Stimulated activated CD4-positive, alpha-beta T cell treated with anti-CD3 and anti-CD28 coated beads, Interleukin-1b, Interleukin-23, amount 100 ng/mL, for 48 hours (primary cell): Measurements from ENCODE around the gene C14orf39.

Experiments
- DNase-seq: peaks from one replicate; pipeline ENCODE4 v3.0.0-alpha.2; 2020

C14orf39 gene

DNA sequence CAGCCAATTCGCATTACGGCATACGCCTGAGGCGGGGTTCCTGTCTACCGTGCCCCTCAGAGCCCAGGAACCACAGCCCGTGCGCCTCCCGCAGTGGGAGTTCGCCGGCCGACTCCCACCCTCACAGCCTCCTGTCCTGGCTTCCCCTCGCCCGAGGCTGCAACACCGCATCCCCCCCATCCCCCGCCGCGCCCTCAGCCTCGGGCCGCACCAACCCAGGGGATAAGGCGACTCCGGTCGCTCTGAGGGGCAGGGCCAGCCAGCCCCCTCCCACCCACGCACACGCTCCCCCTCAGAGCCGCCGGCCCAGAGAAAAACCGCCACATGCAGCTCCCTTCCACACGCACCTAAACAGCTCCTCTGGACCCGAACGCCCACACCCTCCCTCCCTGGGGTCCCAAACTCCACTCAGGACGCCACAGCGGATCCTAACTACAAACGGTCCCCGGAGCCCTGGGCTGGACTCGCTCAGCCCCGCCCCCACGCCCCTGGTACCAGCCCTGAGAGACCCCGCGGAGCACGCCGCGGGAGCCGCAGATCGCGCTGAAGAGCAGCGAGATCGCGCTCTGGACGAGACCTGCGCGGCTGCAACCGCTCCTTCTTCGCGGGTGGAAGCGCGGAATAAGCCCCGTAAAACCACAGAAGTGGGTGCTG is at the start of gene C14orf39:
Gene C14orf39 (minus strand): TSS at position 466 of the 654 bp plus-strand sequence. CDS start 985 bp downstream, outside the sequence.
- DNase-seq = peak; percentile 41

DNA sequence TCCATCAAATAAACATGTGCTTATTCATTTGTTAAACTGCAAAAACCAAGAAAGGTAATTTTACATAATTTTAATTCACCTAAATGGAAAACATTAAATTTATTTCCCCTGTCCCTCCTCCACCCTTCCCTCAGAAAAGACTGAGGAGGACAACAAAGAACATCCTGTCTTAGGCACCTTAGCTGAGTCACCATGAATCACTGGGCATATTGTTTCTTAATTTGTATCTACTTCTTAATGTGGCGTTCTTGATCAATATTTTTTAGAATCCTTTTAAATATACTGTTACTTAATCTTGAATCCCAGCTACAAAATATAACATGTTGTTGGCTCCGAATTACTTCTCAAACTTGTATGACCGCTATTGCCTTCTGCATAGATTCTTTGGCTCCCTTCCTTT is 46.6 kb upstream of the C14orf39 start:
- DNase-seq = no peak

DNA sequence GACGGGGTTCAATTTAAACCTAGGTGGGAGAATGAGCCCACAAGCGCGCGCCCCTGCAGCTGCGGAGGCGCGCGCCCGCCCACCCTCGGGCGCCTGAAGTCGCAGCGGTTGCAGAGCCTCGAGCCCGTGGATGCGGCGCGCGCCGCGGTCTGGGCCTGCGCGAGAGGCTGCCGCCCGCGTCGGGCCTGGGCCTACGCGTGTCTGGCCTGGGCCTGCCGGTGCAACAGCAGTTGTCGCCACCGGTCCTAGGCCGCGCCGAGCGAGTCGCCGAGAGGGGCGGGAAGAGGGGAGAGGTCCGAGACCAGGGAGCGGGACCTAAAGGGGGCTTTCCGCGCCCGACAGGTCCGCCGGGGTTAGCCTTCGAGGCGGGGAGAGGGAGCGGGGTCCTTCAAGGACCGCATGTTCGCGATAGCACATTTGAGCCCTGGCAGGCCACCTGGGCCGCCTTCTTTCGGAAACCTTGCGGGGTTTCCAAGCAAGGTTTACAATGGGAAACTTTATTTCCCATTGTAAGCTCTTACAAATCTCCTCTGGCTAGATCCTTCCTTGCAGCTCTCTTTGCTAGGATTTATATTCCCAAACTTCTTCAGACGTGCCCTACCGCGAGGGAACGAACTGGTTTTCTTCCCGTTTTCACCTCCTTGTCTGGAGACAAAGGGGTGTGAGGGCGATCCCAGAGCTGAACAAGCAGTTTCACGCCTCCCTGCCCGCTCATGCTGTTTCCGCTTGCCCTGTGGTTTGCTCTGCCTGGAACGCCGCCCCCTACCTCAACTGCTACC is 29.8 kb upstream of the C14orf39 start:
- DNase-seq = no peak

GRCh38 chr14:60514741-60515491 is 29.1 kb upstream of the C14orf39 start:
- DNase-seq = peak; percentile 11

DNA sequence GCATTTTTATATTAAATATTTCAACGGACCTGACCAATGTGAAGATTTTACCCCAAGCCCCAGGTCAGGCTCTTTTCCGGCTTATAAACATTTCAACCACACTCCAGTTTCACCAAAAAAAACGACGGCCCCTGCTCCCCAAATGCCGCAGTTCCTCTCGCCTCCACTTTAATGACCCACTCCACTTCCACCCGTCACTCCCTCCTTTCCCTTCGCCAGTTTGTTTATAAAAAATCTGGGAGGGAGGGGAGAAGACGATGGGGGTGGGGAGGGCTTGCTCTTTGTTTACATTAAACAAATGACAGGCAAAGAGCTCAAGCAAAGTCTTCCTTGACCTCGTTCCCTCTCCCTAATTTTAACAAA is 28.5 kb upstream of the C14orf39 start:
- DNase-seq = no peak

GRCh38 chr14:60512973-60513571 is 27.2 kb upstream of the C14orf39 start:
- DNase-seq = no peak

- no peak for DNase-seq
Observed at GRCh38 chr14:60512126-60512525, 26.3 kb upstream of the C14orf39 start.

DNA sequence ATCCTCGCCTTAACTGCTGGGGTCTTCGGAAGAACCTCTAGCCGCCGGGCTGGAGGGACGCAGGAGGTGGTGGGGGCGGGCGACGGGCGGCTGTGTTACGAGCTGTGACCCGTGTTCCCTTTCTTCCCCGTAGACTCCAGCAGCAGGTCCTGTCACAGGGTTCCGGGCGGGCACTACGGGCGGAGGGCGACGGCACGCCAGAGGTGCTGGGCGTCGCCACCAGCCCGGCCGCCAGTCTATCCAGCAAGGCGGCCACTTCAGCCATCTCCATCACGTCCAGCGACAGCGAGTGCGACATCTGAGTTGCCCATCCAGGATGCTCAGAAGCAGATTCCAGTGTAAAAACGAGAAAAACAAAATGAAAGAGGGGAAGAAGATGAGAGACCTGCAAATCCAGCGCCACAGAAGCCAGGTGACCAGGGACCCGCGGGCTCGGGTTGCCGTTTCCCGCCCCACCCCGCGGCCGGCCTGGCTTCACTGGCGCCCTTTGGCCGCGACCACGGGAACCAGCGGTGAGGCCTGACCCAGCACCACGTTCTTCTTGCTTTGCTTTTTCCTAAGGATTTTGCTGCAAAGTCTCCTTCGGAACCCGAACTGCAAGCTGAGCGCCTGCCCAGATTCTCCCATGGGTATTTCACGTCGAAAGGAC is 25.2 kb upstream of the C14orf39 start:
- DNase-seq = no peak

DNA sequence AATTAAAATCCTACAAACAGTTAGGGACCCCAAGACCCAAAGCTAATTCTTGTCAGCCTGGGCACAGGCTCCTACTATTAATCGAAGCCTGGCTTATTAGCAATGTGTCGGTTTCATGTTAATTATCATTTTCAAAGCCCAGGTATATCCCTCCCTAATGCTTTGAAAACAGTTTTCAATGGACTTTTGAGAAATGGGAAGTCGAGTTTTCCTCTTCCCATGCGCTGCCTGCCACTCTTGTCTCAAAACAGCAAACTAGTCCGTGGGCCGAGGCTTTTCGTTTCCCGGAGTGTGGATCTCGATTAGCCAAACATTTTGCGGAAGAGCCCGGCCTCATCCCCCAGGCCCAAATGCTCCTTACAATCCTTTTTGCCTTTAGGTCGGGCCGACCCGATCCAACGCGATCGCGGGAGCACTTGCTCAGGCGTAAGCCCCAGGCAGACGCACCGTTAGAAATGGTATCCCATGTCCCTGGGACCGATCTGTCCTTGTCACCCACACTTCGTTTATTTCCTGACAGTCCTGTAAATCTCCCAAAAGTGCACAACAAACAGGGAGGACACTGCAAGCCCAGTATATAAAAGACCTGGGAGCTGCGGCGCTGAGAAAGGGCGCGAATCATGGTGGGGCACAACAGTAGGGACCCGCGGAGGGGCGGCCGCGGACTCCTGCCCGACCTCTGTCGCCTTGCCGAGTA is 24.5 kb upstream of the C14orf39 start:
- no peak for DNase-seq

DNA sequence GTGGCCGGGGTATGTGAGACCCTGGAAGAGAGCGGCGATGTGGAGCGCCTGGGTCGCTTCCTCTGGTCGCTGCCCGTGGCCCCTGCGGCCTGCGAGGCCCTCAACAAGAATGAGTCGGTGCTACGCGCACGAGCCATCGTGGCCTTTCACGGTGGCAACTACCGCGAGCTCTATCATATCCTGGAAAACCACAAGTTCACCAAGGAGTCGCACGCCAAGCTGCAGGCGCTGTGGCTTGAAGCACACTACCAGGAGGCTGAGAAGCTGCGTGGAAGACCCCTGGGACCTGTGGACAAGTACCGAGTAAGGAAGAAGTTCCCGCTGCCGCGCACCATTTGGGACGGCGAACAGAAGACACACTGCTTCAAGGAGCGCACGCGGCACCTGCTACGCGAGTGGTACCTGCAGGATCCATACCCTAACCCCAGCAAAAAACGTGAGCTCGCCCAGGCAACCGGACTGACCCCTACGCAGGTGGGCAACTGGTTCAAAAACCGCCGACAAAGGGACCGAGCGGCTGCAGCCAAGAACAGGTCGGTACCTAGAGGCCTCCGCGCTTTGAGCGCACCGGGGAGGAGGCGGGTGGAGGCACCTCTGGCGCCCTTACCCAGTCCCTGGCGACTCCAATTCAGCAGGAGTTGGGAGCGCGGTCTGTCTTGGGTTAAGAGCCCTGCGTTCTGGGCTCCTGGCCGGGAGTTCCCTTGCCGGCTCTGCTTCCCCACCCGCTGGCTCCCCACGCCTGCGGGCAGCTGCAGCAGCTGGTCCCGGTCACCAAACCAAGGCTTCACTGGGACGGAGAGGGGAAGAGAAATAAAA is 23.8 kb upstream of the C14orf39 start:
- DNase-seq = no peak

- no peak for DNase-seq
Observed at GRCh38 chr14:60508707-60509437, 23.0 kb upstream of the C14orf39 start, which contains the start of gene SIX6. SIX6 (plus strand) TSS chr14:60509146; CDS start chr14:60509399, 253 bp downstream.

DNA sequence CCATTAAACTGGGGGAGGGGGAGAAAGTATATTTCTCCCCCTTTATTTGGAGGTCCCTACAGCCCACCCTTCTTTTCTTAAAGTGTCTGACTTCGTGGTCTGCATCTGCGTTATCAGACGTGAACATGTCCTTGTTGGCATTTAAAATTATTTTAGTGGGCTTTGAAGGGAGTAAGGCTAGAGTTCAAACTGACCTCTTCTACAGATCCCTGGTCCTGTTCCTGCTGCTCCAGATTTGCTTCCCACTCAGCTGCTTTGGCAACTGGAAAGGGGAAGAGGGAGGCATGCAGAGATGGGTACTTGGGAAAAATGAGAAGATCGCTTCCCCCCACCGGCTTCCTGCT is 22.5 kb upstream of the C14orf39 start:
- DNase-seq = no peak

- DNase-seq = no peak
Observed at GRCh38 chr14:60506985-60507829, 21.3 kb upstream of the C14orf39 start.

GRCh38 chr14:60506462-60506984 is 20.7 kb upstream of the C14orf39 start:
- no peak for DNase-seq

DNA sequence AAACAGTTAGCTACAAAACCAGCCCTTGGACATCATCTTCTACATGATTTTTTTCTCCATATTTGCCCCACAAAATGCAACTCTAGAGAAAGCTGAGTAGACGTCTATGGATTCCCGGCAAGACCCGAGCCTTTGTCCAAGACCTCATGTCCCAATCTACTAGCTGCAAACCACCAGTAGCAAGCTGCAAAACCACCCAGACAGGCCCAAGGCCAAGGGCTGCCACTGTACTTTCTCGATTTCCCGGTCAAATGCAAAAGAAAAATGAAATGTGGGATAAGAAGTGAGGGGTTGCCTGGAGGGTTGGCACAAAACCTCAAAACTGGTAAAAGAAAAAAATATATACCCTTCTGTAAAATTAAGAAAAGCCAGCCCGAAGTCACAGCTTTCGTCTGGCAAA is 20.1 kb upstream of the C14orf39 start:
- no peak for DNase-seq

- no peak for DNase-seq
Observed at GRCh38 chr14:60505448-60505847, 19.6 kb upstream of the C14orf39 start.

DNA sequence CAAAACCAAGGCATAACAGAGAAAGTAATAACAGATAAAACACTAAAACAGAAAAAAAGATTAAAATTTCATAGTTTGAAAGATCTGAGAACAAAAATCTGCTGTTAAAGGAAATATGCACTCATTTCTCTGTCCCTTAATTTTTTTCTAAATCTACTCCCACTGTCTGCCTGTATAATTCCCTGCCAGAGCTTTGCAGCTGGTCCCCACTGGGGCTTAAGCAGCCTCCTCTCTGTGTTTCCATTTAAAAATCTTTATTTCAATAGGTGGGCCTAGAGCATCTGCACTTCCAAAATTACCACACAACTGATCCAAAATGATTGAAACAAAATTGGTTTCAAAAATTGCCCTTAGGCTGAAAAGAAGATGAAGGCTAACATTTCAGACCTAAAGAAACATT is 16.7 kb upstream of the C14orf39 start:
- no peak for DNase-seq

DNA sequence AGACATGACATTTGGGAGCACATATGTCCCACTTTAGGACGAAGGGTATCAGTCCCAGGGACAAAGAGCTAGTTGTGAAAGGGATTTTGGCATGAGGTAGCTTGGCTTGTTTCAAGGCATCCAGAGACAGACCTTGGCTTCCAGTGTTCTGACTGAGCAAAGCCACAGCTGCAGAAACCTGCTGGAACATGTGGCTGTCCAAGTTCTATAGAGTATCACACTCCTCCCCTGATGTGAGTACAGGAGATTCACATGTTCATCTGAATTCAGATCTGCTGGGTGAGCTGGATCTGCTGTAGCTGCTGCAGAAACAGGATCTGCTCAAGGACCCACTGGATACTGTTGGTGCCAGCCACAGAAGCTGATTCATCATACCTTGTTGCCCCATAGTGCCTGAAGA is 10.1 kb upstream of the C14orf39 start:
- DNase-seq = no peak

GRCh38 chr14:60490270-60490669 is 4.4 kb upstream of the C14orf39 start:
- no peak for DNase-seq
